Natural killer cell (primary cell): ENCODE measurements around the gene CCDC187. TPM values are rescaled to one million over a fixed set of nuclear protein-coding genes. Genes with fewer than 3 reads are reported as not detected.
A peak's percentile ranks its signal among the peaks of the same experiment; 100 is the strongest.

Source experiments
- ATAC-seq, 3 donors: fragments of 150-1000 bp in 2 of 3; fragments of 200-7000 bp in 1 of 3; cut with Tn5 transposase; 1 replicate in 1 of 3; 2 replicates in 2 of 3; pipeline ENCODE4 v1.10.0; 2021; ENCODE audit warnings: mild to moderate bottlenecking in 2 of 3, moderate library complexity in 2 of 3
- DNase-seq, 2 donors: peaks; one replicate each; pipeline versions ENCODE4 v3.0.0 to v3.0.0-alpha.2; 2013 to 2021; ENCODE audit warnings: mixed read lengths in 1 of 2
- H3K27ac ChIP-seq: one replicate; pipeline ENCODE4 v1.5.1; 2013; ENCODE audit warnings: mild to moderate bottlenecking, low read length
- H3K27me3 ChIP-seq: one replicate; pipeline ENCODE4 v1.6.1; 2013; ENCODE audit warnings: low read length; ENCODE audit not compliant: control insufficient read depth, insufficient read depth
- H3K36me3 ChIP-seq: one replicate; pipeline ENCODE4 v1.6.1; 2013; ENCODE audit warnings: low read length; ENCODE audit not compliant: control insufficient read depth, insufficient read depth
- H3K4me1 ChIP-seq: one replicate; pipeline ENCODE4 v1.6.1; 2013; ENCODE audit warnings: low read length; ENCODE audit not compliant: control insufficient read depth, insufficient read depth
- H3K4me3 ChIP-seq: one replicate; pipeline ENCODE4 v1.5.1; 2013; ENCODE audit warnings: low read length
- H3K9me3 ChIP-seq: one replicate; pipeline ENCODE4 v1.6.1; 2013; ENCODE audit warnings: low read length; ENCODE audit not compliant: control insufficient read depth, insufficient read depth
- H3K27ac Mint-ChIP-seq, 2 donors: one replicate each; pipeline ENCODE4 v1.8.0; 2022; ENCODE audit warnings: mild to moderate bottlenecking in 2 of 2, mixed read lengths in 2 of 2, moderate library complexity in 1 of 2
- H3K27me3 Mint-ChIP-seq, 2 donors: one replicate each; pipeline ENCODE4 v1.8.0; 2022; ENCODE audit warnings: low read depth in 2 of 2, mixed read lengths in 2 of 2
- H3K36me3 Mint-ChIP-seq: one replicate; pipeline ENCODE4 v1.8.0; 2022; ENCODE audit warnings: mixed read lengths
- H3K4me1 Mint-ChIP-seq, 2 donors: one replicate each; pipeline ENCODE4 v1.8.0; 2022; ENCODE audit warnings: mixed read lengths in 2 of 2
- H3K4me3 Mint-ChIP-seq: one replicate; pipeline ENCODE4 v1.8.0; 2022; ENCODE audit warnings: mild to moderate bottlenecking, moderate library complexity, mixed read lengths
- H3K9me3 Mint-ChIP-seq, 2 donors: one replicate each; pipeline ENCODE4 v1.8.0; 2022; ENCODE audit warnings: mixed read lengths in 2 of 2
- CTCF ChIP-seq: fragments of 200-600 bp; IDR thresholded peaks from one replicate; pipeline ENCODE4 v1.8.0; 2022; ENCODE audit warnings: antibody characterized with exemption
- WGBS: methylation state at CpG from one replicate; pipeline ENCODE4 v1.1.7; 2013; ENCODE audit warnings: missing lambda C conversion rate; ENCODE audit not compliant: insufficient coverage; 5-methylcytosine and 5-hydroxymethylcytosine counted together
- intact Hi-C: fragments of 100-400 bp; cut with micrococcal nuclease; formaldehyde crosslinking; loops from one replicate; pipeline ENCODE4 v1.14.2; 2022
- total RNA-seq, 4 donors: library from RNA; stranded (reverse); fragments of 120-200 nt in 1 of 4; gene quantifications; one replicate each; pipeline versions ENCODE4 v1.2.3 to v1.2.4, GENCODE V29; 2013 to 2022

Gene CCDC187
- total RNA-seq, 3 donors from 2014 or later (not counting 1 experiment from before 2014, with no cell fraction given): 0.18 TPM; not detected in 2

DNA sequence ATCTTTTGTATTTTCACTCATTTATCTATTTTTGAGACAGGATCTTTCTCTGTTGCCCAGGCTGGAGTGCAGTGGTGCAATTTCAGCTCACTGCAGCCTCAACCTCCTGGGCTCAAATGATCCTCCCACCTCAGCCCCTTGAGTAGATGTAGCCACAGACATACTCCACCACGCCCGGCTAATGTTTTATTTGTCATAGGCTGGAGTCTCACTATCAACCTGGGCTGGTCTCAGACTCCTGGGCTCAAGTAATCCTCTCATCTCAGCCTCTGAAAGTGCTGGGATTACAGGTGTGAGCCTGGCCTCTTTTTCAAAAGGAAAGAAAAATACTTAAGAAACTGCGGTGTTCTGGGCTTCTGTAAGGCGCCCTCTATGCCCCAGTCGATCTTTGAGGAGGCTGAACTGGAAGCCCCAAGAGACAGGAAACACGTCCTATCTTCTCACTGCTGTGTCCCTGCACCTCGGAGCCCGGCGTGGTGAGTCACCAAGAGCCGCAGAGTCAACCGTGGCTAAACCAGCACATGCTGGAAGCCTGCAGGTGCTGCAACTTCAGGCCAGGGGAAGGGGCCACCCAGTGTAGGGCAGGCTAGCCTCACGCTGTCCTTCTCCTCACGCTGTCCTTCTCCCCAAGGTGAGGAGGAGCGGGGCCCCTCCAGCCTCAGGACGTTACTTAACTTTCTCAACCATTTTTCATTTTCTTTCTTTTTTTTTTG, 83.7 kb downstream of the CCDC187 start:
- intact Hi-C loops: no loop called here
- peaks cover 53% of the 10 kb centered on the region for H3K36me3 ChIP-seq
- Mint-ChIP-seq H3K4me3 (no peak overlapping the region), H3K4me1 (peaks cover 3 to 5% of the 10 kb centered on the region in 2 donors), H3K27me3 (no peaks in the 10 kb centered on the region), H3K27ac (no peak overlapping the region), H3K36me3 (peaks cover 3% of the 10 kb centered on the region), H3K9me3 (no peaks in the 10 kb centered on the region)
- no peak overlapping the region for H3K27ac ChIP-seq
- whole genome bisulfite sequencing: 90% methylated on average over 15 of the region's 15 CpGs
- no peaks in the 10 kb centered on the region for H3K27me3 ChIP-seq
- no peak overlapping the region for H3K4me3 ChIP-seq
- peaks cover 11% of the 10 kb centered on the region for H3K4me1 ChIP-seq
- peak in 1 of 2 donors; percentile 52 for DNase-seq
- no peak for ATAC-seq
- TF ChIP-seq CTCF: no peak
- no peaks in the 10 kb centered on the region for H3K9me3 ChIP-seq

- H3K9me3 ChIP-seq: no peaks in the 10 kb centered on the region
- Mint-ChIP-seq H3K27ac (no peak overlapping the region), H3K4me3 (no peak overlapping the region), H3K9me3 (no peaks in the 10 kb centered on the region), H3K4me1 (no peaks in the 10 kb centered on the region), H3K36me3 (peaks cover 8% of the 10 kb centered on the region), H3K27me3 (no peaks in the 10 kb centered on the region)
- H3K4me3 ChIP-seq: no peak overlapping the region
- peaks cover 62% of the 10 kb centered on the region for H3K36me3 ChIP-seq
- 98% methylated on average over 13 of the region's 13 CpGs for WGBS
- no peaks in the 10 kb centered on the region for H3K27me3 ChIP-seq
- H3K27ac ChIP-seq: no peak overlapping the region
- DNase-seq: no peak
- peaks cover 7% of the 10 kb centered on the region for H3K4me1 ChIP-seq
- ATAC-seq: no peak
- intact Hi-C loops: no loop called here
- no peak for TF ChIP-seq CTCF
Observed at GRCh38 chr9:136219276-136219675, 84.6 kb downstream of the CCDC187 start.

DNA sequence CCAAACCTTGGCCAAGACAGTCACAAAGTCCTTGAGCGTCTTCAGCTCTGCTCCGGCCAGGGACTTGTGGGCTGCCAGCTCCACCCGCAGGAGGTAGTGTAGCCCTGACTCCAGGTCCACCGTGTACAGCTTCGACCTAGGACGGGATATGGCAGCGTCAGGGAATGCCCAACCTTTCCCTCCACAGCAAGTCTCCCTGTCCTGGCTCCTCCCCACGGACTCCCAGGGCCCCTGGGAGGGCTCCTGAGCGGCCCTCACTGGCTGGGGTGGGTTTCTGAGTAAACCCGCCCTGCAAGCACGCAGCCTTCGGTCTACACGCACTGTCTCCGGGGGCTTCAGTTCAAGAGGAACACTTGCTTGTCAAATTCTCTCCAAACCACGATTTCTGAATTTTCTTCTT, 85.2 kb downstream of the CCDC187 start:
- no peak overlapping the region for H3K27ac ChIP-seq
- Mint-ChIP-seq H3K27me3 (no peaks in the 10 kb centered on the region), H3K4me3 (no peak overlapping the region), H3K36me3 (peaks cover 8% of the 10 kb centered on the region), H3K9me3 (no peaks in the 10 kb centered on the region), H3K27ac (no peak overlapping the region), H3K4me1 (no peaks in the 10 kb centered on the region)
- intact Hi-C loops: no loop called here
- H3K4me1 ChIP-seq: peaks cover under 1% of the 10 kb centered on the region
- no peak for TF ChIP-seq CTCF
- no peak overlapping the region for H3K4me3 ChIP-seq
- H3K27me3 ChIP-seq: no peaks in the 10 kb centered on the region
- over 99% methylated on average over 15 of the region's 15 CpGs for WGBS
- ATAC-seq: no peak
- H3K9me3 ChIP-seq: no peaks in the 10 kb centered on the region
- peaks cover 63% of the 10 kb centered on the region for H3K36me3 ChIP-seq
- no peak for DNase-seq

GRCh38 chr9:136218271-136218670, 85.6 kb downstream of the CCDC187 start:
- Mint-ChIP-seq H3K27ac (no peak overlapping the region), H3K9me3 (no peaks in the 10 kb centered on the region), H3K27me3 (no peaks in the 10 kb centered on the region), H3K4me1 (no peaks in the 10 kb centered on the region), H3K4me3 (no peak overlapping the region), H3K36me3 (peaks cover 8% of the 10 kb centered on the region)
- intact Hi-C loops: no loop called here
- Histone ChIP-seq H3K9me3 (no peaks in the 10 kb centered on the region), H3K27ac (no peak overlapping the region), H3K27me3 (no peaks in the 10 kb centered on the region), H3K36me3 (peaks cover 61% of the 10 kb centered on the region), H3K4me3 (no peak overlapping the region), H3K4me1 (no peaks in the 10 kb centered on the region)
- no peak for DNase-seq
- ATAC-seq: no peak
- WGBS: 96% methylated on average over 16 of the region's 16 CpGs
- no peak for TF ChIP-seq CTCF
